Endothelial cell of umbilical vein (primary cell): ENCODE measurements around the gene B4GALNT1. TPM values are rescaled to one million over a fixed set of nuclear protein-coding genes. Genes with fewer than 3 reads are reported as not detected.

ENCODE experiments used
- BruUV-seq: library from RNA; stranded (reverse); fragments of 400-500 nt; replicated peaks from 2 replicates; lab custom pipeline; 2021; lab: Mats Ljungman, UMichigan
- CTCF ChIA-PET: fragments of 300-600, 350-600 bp; sonication (Branson Sonifier 250); formaldehyde crosslinking; loops from one replicate; lab custom pipeline; 2021; ENCODE audit warnings: antibody characterized with exemption, inconsistent platforms; lab: Charles Lee
- POLR2A ChIA-PET: fragments of 300-600, 350-600 bp; sonication (Branson Sonifier 250); formaldehyde crosslinking; loops from one replicate; lab custom pipeline; 2021; ENCODE audit warnings: antibody characterized with exemption, inconsistent platforms; lab: Charles Lee
- DNase-seq: peaks from one replicate; pipeline ENCODE4 v3.0.0-alpha.2; 2011; ENCODE audit warnings: low read depth, low spot score
- FAIRE-seq: peaks from 2 replicates; lab custom pipeline; 2011; peaks lifted over from hg19 to GRCh38; lab: Jason Lieb, UNC
- H2AFZ ChIP-seq: 2 replicates; pipeline ENCODE4 v1.6.0; 2012; ENCODE audit warnings: low read depth, low read length, control low read depth, inconsistent platforms
- H3K27ac ChIP-seq: 2 replicates; pipeline ENCODE4 v1.5.1; 2011; ENCODE audit warnings: low read depth, mild to moderate bottlenecking, control low read depth, low read length, moderate library complexity; ENCODE audit not compliant: insufficient read depth
- H3K27me3 ChIP-seq, 2 experiments: 2 replicates each; pipeline versions ENCODE4 v1.6.0 to v1.6.1; 2011; ENCODE audit warnings: low read length in 2 of 2, mixed read lengths in 1 of 2; ENCODE audit not compliant: control insufficient read depth in 2 of 2, insufficient read depth in 2 of 2
- H3K36me3 ChIP-seq, 2 experiments: 2 replicates in 1 of 2; 3 replicates in 1 of 2; pipeline ENCODE4 v1.5.1; 2011; ENCODE audit warnings: low read length in 2 of 2, mild to moderate bottlenecking in 1 of 2, moderate library complexity in 1 of 2; ENCODE audit not compliant: control insufficient read depth in 2 of 2, insufficient read depth in 2 of 2; ENCODE audit errors: extremely low read depth in 1 of 2
- H3K4me1 ChIP-seq: 3 replicates; pipeline ENCODE4 v1.5.1; 2011; ENCODE audit warnings: mild to moderate bottlenecking, low read length; ENCODE audit not compliant: control insufficient read depth, insufficient read depth; ENCODE audit errors: extremely low read depth
- H3K4me2 ChIP-seq: 2 replicates; pipeline ENCODE4 v1.6.1; 2011; ENCODE audit warnings: low read length, control low read depth, mixed read lengths; ENCODE audit not compliant: insufficient read depth
- H3K4me3 ChIP-seq, 3 experiments: fragments of 200-600 bp in 1 of 3; sonication (generic), shearing (Covaris generic) in 1 of 3; replicated peaks in 1 of 3; 2 replicates each; pipeline ENCODE4 v1.5.1; 2011 to 2016; ENCODE audit warnings: control low read depth in 3 of 3, low read length in 3 of 3, mild to moderate bottlenecking in 2 of 3, inconsistent platforms in 1 of 3, low read depth in 1 of 3, moderate library complexity in 1 of 3; ENCODE audit not compliant: insufficient read depth in 1 of 3
- H3K79me2 ChIP-seq: 2 replicates; pipeline ENCODE4 v1.6.0; 2012; ENCODE audit warnings: low read length, inconsistent platforms; ENCODE audit not compliant: control insufficient read depth, insufficient read depth
- H3K9ac ChIP-seq: replicated peaks from 2 replicates; pipeline ENCODE3; 2011; ENCODE audit warnings: low read length, control low read depth; ENCODE audit not compliant: insufficient read depth; ENCODE audit errors: extremely low read depth
- H3K9me1 ChIP-seq: replicated peaks from 3 replicates; pipeline ENCODE4 v1.6.0; 2011; ENCODE audit warnings: mild to moderate bottlenecking, low read length; ENCODE audit not compliant: control insufficient read depth, insufficient read depth; ENCODE audit errors: extremely low read depth
- H3K9me3 ChIP-seq: replicated peaks from 2 replicates; pipeline ENCODE4 v1.5.1; 2012; ENCODE audit warnings: low read length, inconsistent platforms; ENCODE audit not compliant: control insufficient read depth, insufficient read depth
- H4K20me1 ChIP-seq: replicated peaks from 2 replicates; pipeline ENCODE3; 2011; ENCODE audit warnings: mild to moderate bottlenecking, low read length; ENCODE audit not compliant: control insufficient read depth, insufficient read depth; ENCODE audit errors: extremely low read depth
- CTCF ChIP-seq, 2 donors: IDR thresholded peaks; 1 replicate in 1 of 2; 2 replicates in 1 of 2; pipeline ENCODE4 v1.5.1; 2011; ENCODE audit warnings: low read length in 2 of 2, mild to moderate bottlenecking in 2 of 2, moderate library complexity in 2 of 2, control low read depth in 1 of 2, inconsistent platforms in 1 of 2, low read depth in 1 of 2; ENCODE audit not compliant: insufficient read depth in 1 of 2; ENCODE audit errors: extremely low read depth in 1 of 2
- EZH2 ChIP-seq: IDR thresholded peaks from 2 replicates; pipeline ENCODE4 v1.6.1; 2012; ENCODE audit warnings: borderline replicate concordance, low read depth, mild to moderate bottlenecking, moderate library complexity, low read length, inconsistent platforms; ENCODE audit not compliant: severe bottlenecking
- FOS ChIP-seq: IDR thresholded peaks from 2 replicates; pipeline ENCODE4 v1.6.1; 2011; ENCODE audit warnings: mild to moderate bottlenecking, low read length, moderate library complexity, borderline replicate concordance; ENCODE audit not compliant: insufficient read depth
- GATA2 ChIP-seq: IDR thresholded peaks from 2 replicates; pipeline ENCODE4 v1.7.0; 2011; ENCODE audit warnings: low read depth, mild to moderate bottlenecking, moderate library complexity, mixed read lengths, low read length; ENCODE audit not compliant: insufficient read length, insufficient read depth
- JUN ChIP-seq: IDR thresholded peaks from 2 replicates; pipeline ENCODE4 v1.6.1; 2011; ENCODE audit warnings: borderline replicate concordance, low read depth; ENCODE audit not compliant: insufficient read length, insufficient read depth
- MAX ChIP-seq: IDR thresholded peaks from 2 replicates; pipeline ENCODE4 v1.6.1; 2011; ENCODE audit not compliant: insufficient read depth, insufficient read length
- MYC ChIP-seq: IDR thresholded peaks from one replicate; pipeline ENCODE4 v1.6.1; 2011; ENCODE audit warnings: mild to moderate bottlenecking, low read depth, low read length
- POLR2A ChIP-seq: IDR thresholded peaks from 2 replicates; pipeline ENCODE4 v1.6.1; 2012; ENCODE audit warnings: low read depth, mild to moderate bottlenecking, control low read depth, low read length
- POLR2AphosphoS5 ChIP-seq: IDR thresholded peaks from 2 replicates; pipeline ENCODE4 v1.6.1; 2012; ENCODE audit warnings: low read depth, mild to moderate bottlenecking, control low read depth, low read length, moderate library complexity; ENCODE audit not compliant: insufficient read depth
- dilution Hi-C: fragments of 300-500 bp; cut with MboI; formaldehyde crosslinking; loops from one replicate; pipeline ENCODE4 v1.15.0; 2019; ENCODE audit warnings: low sequenced_read_pairs; ENCODE audit not compliant: extremely low pct_ligation_motif_present
- intact Hi-C: fragments of 100-400 bp; cut with micrococcal nuclease; formaldehyde crosslinking; loops from one replicate; pipeline ENCODE4 v1.10.0; 2022
- polyA plus RNA-seq, 4 experiments: library from polyadenylated mRNA; depleted of rRNA in 3 of 4; stranded (reverse) in 3 of 4; unstranded in 1 of 4; fragments of >200 nt; gene quantifications; 2 replicates each; pipeline versions ENCODE4 v1.2.1 to v1.2.3, GENCODE V29; 2011 to 2012; ENCODE audit warnings: missing spikeins in 1 of 4
- total RNA-seq: library from RNA; stranded (reverse); gene quantifications from 2 replicates; pipeline ENCODE4 v1.2.3, GENCODE V29; 2021

B4GALNT1 gene
- total and polyA plus RNA-seq, 2 donors (not counting 3 experiments of a cell fraction or from before 2014, with no cell fraction given): 0.33 to 0.35 TPM

GRCh38 chr12:57615637-57616036, 17.4 kb downstream of the B4GALNT1 start:
- no TSS peak for BruUV-seq

More at GRCh38 chr12:57615637-57616036, 17.4 kb downstream of the B4GALNT1 start:
- Histone ChIP-seq H3K27ac (no peak overlapping the region), H3K4me3 (no peak overlapping the region), H3K4me1 (peaks cover 3% of the 10 kb centered on the region), H2AFZ (no peak overlapping the region), H3K9me3 (no peaks in the 10 kb centered on the region), H3K27me3 (peaks cover 25 to 33% of the 10 kb centered on the region in 2 experiments), H3K9me1 (no peaks in the 10 kb centered on the region), H3K79me2 (no peaks in the 10 kb centered on the region), H3K36me3 (no peaks in the 10 kb centered on the region), H4K20me1 (no peaks in the 10 kb centered on the region), H3K9ac (no peak overlapping the region), H3K4me2 (no peak overlapping the region)
- dilution Hi-C loops: no loop called here
- intact Hi-C loops: no loop called here
- no peak for FAIRE-seq
- ChIA-PET CTCF (interaction anchor here (1.4 to 5.7 kb wide), 2 partner anchors 17 to 32 kb away, joined by 7 to 54 read pairs; partner anchors contain the start of gene B4GALNT1), POLR2A (no interaction called here)
- no peak for TF ChIP-seq JUN
- no peak for TF ChIP-seq POLR2AphosphoS5
- TF ChIP-seq CTCF (IDR thresholded peaks at IDR 0.05; ENCODE audit: extremely low read depth in 1 of 2, insufficient read depth in 1 of 2, low read depth in 1 of 2, low read length in 2 of 2): no peak
- TF ChIP-seq POLR2A: no peak
- TF ChIP-seq FOS: no peak
- TF ChIP-seq MAX: no peak
- TF ChIP-seq MYC: no peak
- no peak for TF ChIP-seq EZH2
- no peak for TF ChIP-seq GATA2
- no peak for DNase-seq
